GM19239 (cell line): ENCODE data around the gene PTGES.

ENCODE experiments used
- DNase-seq: peaks from one replicate; pipeline ENCODE4 v3.0.0; 2011; ENCODE audit warnings: low spot score; ENCODE audit not compliant: insufficient read length
- FAIRE-seq: peaks from 2 replicates; lab custom pipeline; 2011; peaks lifted over from hg19 to GRCh38; lab: Jason Lieb, UNC

Gene PTGES

GRCh38 chr9:129697656-129698253 lies 55.1 kb downstream of the PTGES start:
- FAIRE-seq = no peak

GRCh38 chr9:129696944-129697655 lies 55.7 kb downstream of the PTGES start:
- DNase-seq (no peak), FAIRE-seq (no peak)

More at GRCh38 chr9:129697656-129698253, 55.1 kb downstream of the PTGES start:
- no peak for DNase-seq

DNA sequence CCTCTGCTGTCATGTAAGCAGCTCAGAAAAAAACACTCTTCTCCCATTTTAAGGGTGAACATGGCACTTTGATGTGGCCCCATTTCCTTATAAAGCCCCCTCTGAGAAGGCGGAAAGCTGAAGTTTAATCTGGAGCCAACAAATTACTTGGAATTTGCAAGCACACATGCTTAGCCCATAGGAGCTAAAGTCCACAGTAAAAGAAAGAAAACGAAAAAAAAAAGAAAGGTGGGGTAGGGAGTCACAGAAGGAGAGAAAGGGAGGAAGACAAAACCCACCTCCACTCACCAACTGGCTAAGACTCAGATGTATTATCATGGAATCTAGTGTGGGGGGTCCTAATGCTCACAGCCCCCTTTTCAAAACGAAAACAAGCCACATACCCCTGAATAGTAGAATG lies 57.0 kb downstream of the PTGES start:
- FAIRE-seq (no peak), DNase-seq (no peak)

DNA sequence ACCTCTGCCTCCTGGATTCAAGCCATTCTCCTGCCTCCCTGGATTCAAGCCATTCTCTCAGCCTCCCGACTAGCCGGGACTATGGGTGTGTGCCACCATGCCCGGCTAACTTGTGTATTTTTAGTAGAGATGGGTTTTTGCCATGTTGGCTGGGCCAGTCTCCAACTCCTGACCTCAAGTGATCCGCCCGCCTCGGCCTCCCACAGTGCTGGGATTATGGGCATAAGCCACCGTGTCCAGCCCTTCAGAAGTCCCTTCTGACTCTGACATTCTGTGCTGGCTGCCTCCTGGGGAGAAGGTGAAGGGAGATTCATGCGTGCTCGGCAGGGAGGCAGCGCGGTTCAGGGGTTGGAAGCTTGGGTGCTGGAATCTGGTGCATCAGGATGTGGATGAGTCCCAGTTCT lies 58.6 kb downstream of the PTGES start:
- DNase-seq (no peak), FAIRE-seq (no peak)

DNA sequence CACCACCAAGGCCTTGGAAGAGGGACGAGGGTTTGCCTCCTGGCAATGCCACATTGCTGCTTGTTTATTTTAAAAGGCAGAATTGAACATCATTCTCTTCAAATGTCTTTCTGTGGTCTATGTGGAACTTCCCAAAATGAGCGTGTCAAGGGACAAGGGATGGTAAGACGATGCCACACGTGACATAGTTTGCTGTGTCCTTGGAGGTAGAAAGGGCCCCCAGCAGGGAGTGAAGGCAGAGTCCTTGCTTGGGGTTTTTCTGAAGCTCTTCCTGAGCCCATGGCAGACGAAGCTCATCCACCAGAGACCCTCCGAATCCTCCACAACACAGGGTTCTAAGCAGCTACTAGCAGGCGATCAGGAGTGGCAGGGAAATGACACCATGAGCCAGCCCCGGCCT lies 59.1 kb downstream of the PTGES start:
- FAIRE-seq = no peak
- DNase-seq = no peak

- DNase-seq (no peak), FAIRE-seq (no peak)
Observed at GRCh38 chr9:129692534-129692933, 60.3 kb downstream of the PTGES start.
